OCI-LY3 (cell line): ENCODE data around the gene DNM3.

Source experiments
- CTCF ChIP-seq: fragments of 200-600, 300-600 bp; sonication (generic); IDR thresholded peaks from 2 replicates; pipeline ENCODE4 v1.5.1; 2014; ENCODE audit warnings: antibody characterized with exemption, low read length, low read depth
- EZH2phosphoT487 ChIP-seq: fragments of 200-600 bp; shearing (Covaris generic); IDR thresholded peaks from 2 replicates; pipeline ENCODE4 v1.6.1; 2018; ENCODE audit warnings: antibody characterized with exemption, mixed run types, low read depth

- no peak for TF ChIP-seq CTCF
- no peak for TF ChIP-seq EZH2phosphoT487
Observed at GRCh38 chr1:171941920-171942319, 100.6 kb downstream of the DNM3 start.
